ENCODE measurements around the gene RESF1. TPM values are rescaled to one million over a fixed set of nuclear protein-coding genes. Genes with fewer than 3 reads are reported as not detected.

RESF1 gene
- total RNA-seq, 2 experiments from 2014 or later: 46.3 to 53.3 TPM

- BruUV-seq (replicated peaks): no TSS peak
- DNase-seq (ENCODE audit: low spot score): no peak
Measured at GRCh38 chr12:32003654-32004053, 44.4 kb downstream of the RESF1 start.

GRCh38 chr12:32005496-32006125, 46.4 kb downstream of the RESF1 start:
- no peaks in the 10 kb centered on the region for H3K9me3 ChIP-seq (ENCODE audit: low read length)
- no peak overlapping the region for H2AFZ ChIP-seq (ENCODE audit: low read length)
- POLR2A ChIA-PET: interaction anchor here (1.0 kb wide), 3 partner anchors 20 to 77 kb away, joined by 3 to 4 read pairs (median 4); no protein-coding TSS in a partner anchor
- BruUV-seq (replicated peaks): no TSS peak
- H3K36me3 ChIP-seq (ENCODE audit: insufficient read depth, low read length): peaks cover 11% of the 10 kb centered on the region
- TF ChIP-seq EZH2phosphoT487 (IDR thresholded peaks at IDR 0.05; ENCODE audit: borderline replicate concordance, low read depth, low read length): no peak
- TF ChIP-seq CTCF (conservative IDR thresholded peaks at IDR 0.05; ENCODE audit: low read length): no peak
- DNase-seq (ENCODE audit: low spot score): no peak
- no peak overlapping the region for H3K27ac ChIP-seq (ENCODE audit: low read depth, low read length, poor library complexity, severe bottlenecking)
- no peak overlapping the region for H3K4me3 ChIP-seq (ENCODE audit: low read depth, low read length, poor library complexity, severe bottlenecking)
- H3K4me1 ChIP-seq (ENCODE audit: insufficient read depth, low read length, poor library complexity, severe bottlenecking): peaks cover 4% of the 10 kb centered on the region
- no peaks in the 10 kb centered on the region for H3K9me2 ChIP-seq (ENCODE audit: insufficient read depth, low read length)
- intact Hi-C loops (cut with micrococcal nuclease; ENCODE audit: unreplicated experiment): no loop called here
- H3K4me2 ChIP-seq (ENCODE audit: low read length): no peak overlapping the region
- no peaks in the 10 kb centered on the region for H4K20me1 ChIP-seq (ENCODE audit: insufficient read depth, low read length)
- CTCF ChIA-PET (ENCODE audit: unreplicated experiment): no interaction called here
- H3K79me2 ChIP-seq (ENCODE audit: insufficient read depth, low read depth, low read length): no peaks in the 10 kb centered on the region

More at GRCh38 chr12:32003654-32004053, 44.4 kb downstream of the RESF1 start:
- intact Hi-C loops (cut with micrococcal nuclease; ENCODE audit: unreplicated experiment): no loop called here
- Histone ChIP-seq H3K4me3 (ENCODE audit: low read depth, low read length, poor library complexity, severe bottlenecking) (no peak overlapping the region), H3K4me2 (ENCODE audit: low read length) (no peak overlapping the region), H3K4me1 (ENCODE audit: insufficient read depth, low read length, poor library complexity, severe bottlenecking) (no peaks in the 10 kb centered on the region), H2AFZ (ENCODE audit: low read length) (no peak overlapping the region), H4K20me1 (ENCODE audit: insufficient read depth, low read length) (no peaks in the 10 kb centered on the region), H3K79me2 (ENCODE audit: insufficient read depth, low read depth, low read length) (no peaks in the 10 kb centered on the region), H3K36me3 (ENCODE audit: insufficient read depth, low read length) (peaks cover 29% of the 10 kb centered on the region), H3K9me3 (ENCODE audit: low read length) (no peaks in the 10 kb centered on the region), H3K9me2 (ENCODE audit: insufficient read depth, low read length) (no peaks in the 10 kb centered on the region), H3K27ac (ENCODE audit: low read depth, low read length, poor library complexity, severe bottlenecking) (no peak overlapping the region)
- TF ChIP-seq CTCF (conservative IDR thresholded peaks at IDR 0.05; ENCODE audit: low read length): no peak
- TF ChIP-seq EZH2phosphoT487 (IDR thresholded peaks at IDR 0.05; ENCODE audit: borderline replicate concordance, low read depth, low read length): no peak
- ChIA-PET POLR2A (interaction anchor here (0.5 to 0.6 kb wide), 2 partner anchors 247 to 305 kb away, joined by 3 read pairs; no protein-coding TSS in a partner anchor), CTCF (ENCODE audit: unreplicated experiment) (no interaction called here)

Other genes starting within 250 kb of the RESF1 start
- 14.1 and 20.1 TPM in 2 replicates for gene AMN1, start 230.4 kb upstream of the RESF1 start, total RNA-seq (2014; rRNA removed; shearing (Covaris generic))
- gene AMN1, start 230.4 kb upstream of the RESF1 start, total RNA-seq (2022): 12.6 and 15.2 TPM in 2 replicates
- gene BICD1, start 147.4 kb downstream of the RESF1 start, total RNA-seq (2014; rRNA removed; shearing (Covaris generic)): 40.4 and 42.9 TPM in 2 replicates
- 88.2 and 99.5 TPM in 2 replicates for gene BICD1, start 147.4 kb downstream of the RESF1 start, total RNA-seq (2022)

Measured in OCI-LY7 (cell line).